Body of pancreas (tissue), 4 donors: Measurements from ENCODE around the gene EYA2. TPM values are rescaled to one million over a fixed set of nuclear protein-coding genes. Genes with fewer than 3 reads are reported as not detected.

Source experiments
- ATAC-seq: fragments of 150-250 bp; one replicate; pipeline ENCODE4 v1.9.1; 2016
- DNase-seq, 4 donors: peaks; one replicate each; pipeline ENCODE4 v3.0.0-alpha.2; 2019
- H3K27ac ChIP-seq, 4 donors: fragments of 200-600 bp; sonication (generic); 1 replicate in 3 of 4; 2 replicates in 1 of 4; pipeline versions ENCODE4 v1.5.1 to v1.6.1; 2016 to 2019; ENCODE audit warnings: mild to moderate bottlenecking in 1 of 4, mixed read lengths in 1 of 4, moderate library complexity in 1 of 4
- H3K27me3 ChIP-seq, 2 donors: fragments of 200-600 bp; sonication (generic); one replicate each; pipeline ENCODE4 v1.6.0; 2016; ENCODE audit warnings: mild to moderate bottlenecking in 1 of 2
- H3K36me3 ChIP-seq, 2 donors: fragments of 200-600 bp; sonication (generic); replicated peaks in 1 of 2; 2 replicates each; pipeline ENCODE4 v1.5.1; 2016; ENCODE audit warnings: low read depth in 2 of 2; ENCODE audit not compliant: insufficient read depth in 1 of 2
- H3K4me1 ChIP-seq: fragments of 200-600 bp; sonication (generic); one replicate; pipeline ENCODE4 v1.6.0; 2016
- H3K4me3 ChIP-seq, 2 donors: fragments of 200-600 bp; sonication (generic); 1 replicate in 1 of 2; 2 replicates in 1 of 2; pipeline ENCODE4 v1.5.1; 2016 to 2019
- H3K9me3 ChIP-seq, 3 donors: fragments of 200-600 bp; sonication (generic); 1 replicate in 2 of 3; 2 replicates in 1 of 3; pipeline ENCODE4 v1.5.1; 2016
- POLR2A ChIP-seq, 3 donors: fragments of 450-650 bp; IDR thresholded peaks; one replicate each; pipeline ENCODE4 v1.6.1; 2016; ENCODE audit warnings: antibody characterized with exemption in 3 of 3, mild to moderate bottlenecking in 2 of 3
- WGBS, 2 donors: methylation state at CpG; one replicate each; pipeline ENCODE4 v1.1.5; 2017; 5-methylcytosine and 5-hydroxymethylcytosine counted together
- intact Hi-C: fragments of 100-400 bp; cut with DNase I; formaldehyde crosslinking; loops from one replicate; pipeline ENCODE4 v1.15.1; 2023
- total RNA-seq, 2 donors: library from RNA; depleted of rRNA; stranded (reverse); fragments of >200 nt; gene quantifications; one replicate each; pipeline ENCODE4 v1.1.0, GENCODE V29; 2016
- TF ChIP-seq, protein P1 (sequence below), 7 experiments: fragments of 450-650 bp in 4 of 7; fragments of 200-600 bp in 3 of 7; sonication (generic) in 3 of 7; IDR thresholded peaks; one replicate each; pipeline ENCODE4 v1.5.1; 2016 to 2019; ENCODE audit warnings: antibody characterized with exemption in 7 of 7

EYA2 gene
- total RNA-seq, 2 donors from 2014 or later, result 0.52 to 3.6 TPM

DNA sequence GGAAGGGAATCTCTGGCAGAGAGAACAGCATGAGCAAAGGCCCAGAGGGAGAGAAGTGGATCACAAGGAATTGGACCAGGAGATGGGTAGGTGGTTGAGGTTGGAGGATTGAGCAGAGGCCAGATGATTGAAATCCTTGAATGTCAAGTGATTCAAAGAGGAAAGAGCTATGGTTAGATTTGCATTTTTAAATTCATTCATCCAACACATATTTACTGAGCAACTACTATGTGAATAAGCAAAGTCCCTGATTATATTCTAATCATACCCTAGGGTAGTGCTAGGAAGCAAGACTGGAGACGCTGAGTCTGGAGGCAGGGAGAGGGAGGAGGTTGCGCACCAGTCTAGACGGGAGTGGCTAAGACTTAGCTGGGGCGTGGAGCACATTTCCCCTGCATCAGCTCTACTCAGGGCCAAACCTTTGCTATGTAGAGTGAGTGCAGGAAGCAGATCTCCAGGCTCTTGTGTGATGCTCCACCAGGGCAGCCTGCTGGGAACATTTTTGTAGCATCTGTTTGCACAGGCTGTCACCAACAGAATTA lies 40.2 kb downstream of the EYA2 start:
- 70 to 90% methylated on average over 4 of the region's 4 CpGs for WGBS, 2 donors
- Histone ChIP-seq H3K9me3 (no peaks in the 10 kb centered on the region), H3K27ac (no peak overlapping the region), H3K4me1 (no peaks in the 10 kb centered on the region), H3K4me3 (no peak overlapping the region), H3K27me3 (no peaks in the 10 kb centered on the region), H3K36me3 (no peaks in the 10 kb centered on the region)
- no peak for TF ChIP-seq POLR2A (IDR thresholded peaks at IDR 0.05)
- TF ChIP-seq, protein P1, sequence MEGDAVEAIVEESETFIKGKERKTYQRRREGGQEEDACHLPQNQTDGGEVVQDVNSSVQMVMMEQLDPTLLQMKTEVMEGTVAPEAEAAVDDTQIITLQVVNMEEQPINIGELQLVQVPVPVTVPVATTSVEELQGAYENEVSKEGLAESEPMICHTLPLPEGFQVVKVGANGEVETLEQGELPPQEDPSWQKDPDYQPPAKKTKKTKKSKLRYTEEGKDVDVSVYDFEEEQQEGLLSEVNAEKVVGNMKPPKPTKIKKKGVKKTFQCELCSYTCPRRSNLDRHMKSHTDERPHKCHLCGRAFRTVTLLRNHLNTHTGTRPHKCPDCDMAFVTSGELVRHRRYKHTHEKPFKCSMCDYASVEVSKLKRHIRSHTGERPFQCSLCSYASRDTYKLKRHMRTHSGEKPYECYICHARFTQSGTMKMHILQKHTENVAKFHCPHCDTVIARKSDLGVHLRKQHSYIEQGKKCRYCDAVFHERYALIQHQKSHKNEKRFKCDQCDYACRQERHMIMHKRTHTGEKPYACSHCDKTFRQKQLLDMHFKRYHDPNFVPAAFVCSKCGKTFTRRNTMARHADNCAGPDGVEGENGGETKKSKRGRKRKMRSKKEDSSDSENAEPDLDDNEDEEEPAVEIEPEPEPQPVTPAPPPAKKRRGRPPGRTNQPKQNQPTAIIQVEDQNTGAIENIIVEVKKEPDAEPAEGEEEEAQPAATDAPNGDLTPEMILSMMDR (IDR thresholded peaks at IDR 0.05), result no peak
- intact Hi-C loops, result no loop called here
- ATAC-seq (no peak), DNase-seq (no peak)

DNA sequence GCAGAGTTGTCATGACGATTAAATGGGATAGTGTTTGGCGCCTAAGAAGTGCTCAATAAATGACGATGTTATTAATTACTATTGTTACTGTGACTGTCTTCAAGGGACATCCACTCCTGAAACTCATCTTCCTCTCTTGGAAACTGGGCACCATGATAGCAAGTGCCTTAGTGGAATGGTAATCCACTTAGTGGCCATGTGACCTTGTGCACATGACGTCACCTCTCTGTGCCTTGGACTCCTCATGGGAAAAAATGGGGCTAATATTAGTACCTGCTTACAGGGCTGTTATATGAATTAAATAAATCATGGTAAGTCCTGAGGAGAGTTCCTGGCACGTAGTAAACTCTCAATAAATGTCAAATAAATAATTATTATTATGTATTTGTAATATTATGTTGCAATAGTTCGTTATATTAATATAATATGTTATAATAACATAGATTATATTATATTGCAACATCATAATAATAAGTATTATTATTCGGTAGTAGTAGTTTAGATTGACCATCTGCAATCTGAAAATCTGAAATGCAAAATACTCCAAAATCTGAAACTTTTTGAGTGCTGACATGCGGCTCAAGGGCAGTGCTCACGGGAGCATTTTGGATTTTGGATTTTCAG lies 40.9 kb downstream of the EYA2 start:
- Histone ChIP-seq H3K4me1 (no peaks in the 10 kb centered on the region), H3K27me3 (no peaks in the 10 kb centered on the region), H3K9me3 (no peaks in the 10 kb centered on the region), H3K27ac (no peak overlapping the region), H3K36me3 (no peaks in the 10 kb centered on the region), H3K4me3 (no peak overlapping the region)
- TF ChIP-seq, protein P1 (IDR thresholded peaks at IDR 0.05), result no peak
- TF ChIP-seq POLR2A (IDR thresholded peaks at IDR 0.05), result no peak
- DNase-seq (no peak), ATAC-seq (no peak)
- 76% methylated on average over 9 of the region's 9 CpGs for whole genome bisulfite sequencing, 2 donors
- intact Hi-C loops, result no loop called here

DNA sequence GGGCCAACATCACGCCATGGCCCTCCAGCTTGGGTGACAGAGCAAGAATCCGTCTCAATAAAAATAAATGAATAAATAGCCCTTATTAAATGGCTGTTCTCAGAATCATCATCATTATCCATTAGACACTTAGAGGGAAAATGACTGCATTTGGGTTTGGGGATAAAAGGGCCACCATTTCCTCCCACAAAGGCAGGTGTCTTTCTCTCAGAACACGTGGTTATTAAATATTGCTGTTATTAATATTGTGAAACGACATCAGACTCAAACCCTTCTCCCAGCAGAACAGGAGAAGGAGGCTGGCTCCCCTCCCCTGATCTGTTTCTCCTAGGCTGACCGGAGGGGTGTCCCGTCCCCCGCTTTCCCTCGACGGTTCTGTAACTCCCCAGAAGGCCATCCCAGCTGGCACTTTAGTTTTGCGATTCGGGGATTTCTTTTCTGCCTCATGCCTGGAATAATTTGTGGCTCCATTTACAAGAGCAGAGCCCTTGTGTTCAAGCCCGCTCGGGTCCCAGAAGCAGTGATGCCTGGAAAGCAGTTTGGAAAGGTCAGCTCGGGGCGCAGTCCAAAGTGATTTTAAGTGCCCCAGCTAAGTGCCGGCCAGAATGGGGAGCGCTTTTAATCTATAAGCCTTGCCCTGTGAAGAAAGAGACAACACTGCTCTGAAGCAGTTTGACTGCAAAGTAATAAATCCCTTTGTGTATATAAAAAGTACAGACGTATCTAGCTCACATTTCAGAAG lies 41.9 kb downstream of the EYA2 start:
- Histone ChIP-seq H3K36me3 (no peaks in the 10 kb centered on the region), H3K9me3 (no peaks in the 10 kb centered on the region), H3K27me3 (no peaks in the 10 kb centered on the region), H3K4me1 (no peaks in the 10 kb centered on the region), H3K27ac (no peak overlapping the region), H3K4me3 (no peak overlapping the region)
- ATAC-seq, result no peak
- no peak for DNase-seq
- TF ChIP-seq, protein P1 (IDR thresholded peaks at IDR 0.05), result no peak
- no peak for TF ChIP-seq POLR2A (IDR thresholded peaks at IDR 0.05)
- WGBS, 2 donors, result 68 to 74% methylated on average over 17 to 18 of the region's 18 CpGs
- intact Hi-C loops, result no loop called here

DNA sequence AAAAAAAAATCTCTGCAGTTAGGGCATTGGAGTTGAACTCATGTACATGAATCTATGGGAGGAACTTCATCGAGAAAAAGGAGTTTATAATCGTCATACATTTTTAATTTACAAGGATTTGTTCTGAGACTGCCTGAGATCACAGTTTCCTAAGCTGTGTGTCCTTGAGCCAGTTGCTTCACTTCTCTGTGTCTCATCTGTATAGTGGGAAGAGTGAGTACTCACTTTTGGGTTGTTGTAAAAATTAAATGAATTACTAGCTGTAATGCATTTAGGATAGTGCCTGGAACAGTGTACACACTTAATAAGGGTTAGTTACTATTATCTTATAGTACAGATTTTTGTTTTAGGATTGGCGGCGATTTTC lies 42.5 kb downstream of the EYA2 start:
- Histone ChIP-seq H3K36me3 (no peaks in the 10 kb centered on the region), H3K9me3 (no peaks in the 10 kb centered on the region), H3K4me1 (no peaks in the 10 kb centered on the region), H3K4me3 (no peak overlapping the region), H3K27me3 (no peaks in the 10 kb centered on the region), H3K27ac (no peak overlapping the region)
- ATAC-seq (no peak), DNase-seq (no peak)
- WGBS, 2 donors, result 54 to 69% methylated on average over 4 of the region's 4 CpGs
- no peak for TF ChIP-seq POLR2A (IDR thresholded peaks at IDR 0.05)
- TF ChIP-seq, protein P1 (IDR thresholded peaks at IDR 0.05), result no peak
- intact Hi-C loops, result no loop called here
